NB4 (cell line): ENCODE measurements around the gene SLC16A13.

Experiments used
- POLR2A ChIP-seq: IDR thresholded peaks from 2 replicates; pipeline ENCODE4 v1.6.1; 2011; ENCODE audit warnings: mild to moderate bottlenecking; ENCODE audit not compliant: insufficient read length; ENCODE audit errors: extremely low read depth
- TF ChIP-seq, protein P1 (sequence below): IDR thresholded peaks from one replicate; pipeline ENCODE4 v1.5.1; 2012; ENCODE audit warnings: low read depth, low read length
- TF ChIP-seq, protein P2 (sequence below): IDR thresholded peaks from 2 replicates; pipeline ENCODE4 v1.6.1; 2011; ENCODE audit warnings: low read depth, low read length

DNA sequence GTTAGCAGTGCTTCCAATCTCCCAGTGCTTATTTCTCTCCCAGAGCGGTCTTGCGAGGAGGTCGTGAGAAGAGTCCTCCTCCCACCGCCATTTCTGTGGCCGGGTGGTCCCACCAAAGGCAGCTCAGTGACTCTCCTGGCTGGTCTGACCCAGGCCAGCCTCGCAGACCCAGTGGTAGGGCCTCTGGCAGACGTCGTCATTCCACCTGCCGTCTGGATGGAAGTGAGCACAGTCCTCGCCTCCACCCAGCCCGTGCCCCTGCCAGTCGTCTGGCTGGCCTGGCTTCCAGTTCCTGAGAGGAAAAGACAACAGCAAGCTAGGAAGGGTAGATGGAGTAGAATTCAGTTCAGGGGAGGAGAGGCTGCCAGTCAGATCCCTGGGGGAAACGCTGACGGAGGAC lies 39.1 kb downstream of the SLC16A13 start:
- TF ChIP-seq, protein P1, sequence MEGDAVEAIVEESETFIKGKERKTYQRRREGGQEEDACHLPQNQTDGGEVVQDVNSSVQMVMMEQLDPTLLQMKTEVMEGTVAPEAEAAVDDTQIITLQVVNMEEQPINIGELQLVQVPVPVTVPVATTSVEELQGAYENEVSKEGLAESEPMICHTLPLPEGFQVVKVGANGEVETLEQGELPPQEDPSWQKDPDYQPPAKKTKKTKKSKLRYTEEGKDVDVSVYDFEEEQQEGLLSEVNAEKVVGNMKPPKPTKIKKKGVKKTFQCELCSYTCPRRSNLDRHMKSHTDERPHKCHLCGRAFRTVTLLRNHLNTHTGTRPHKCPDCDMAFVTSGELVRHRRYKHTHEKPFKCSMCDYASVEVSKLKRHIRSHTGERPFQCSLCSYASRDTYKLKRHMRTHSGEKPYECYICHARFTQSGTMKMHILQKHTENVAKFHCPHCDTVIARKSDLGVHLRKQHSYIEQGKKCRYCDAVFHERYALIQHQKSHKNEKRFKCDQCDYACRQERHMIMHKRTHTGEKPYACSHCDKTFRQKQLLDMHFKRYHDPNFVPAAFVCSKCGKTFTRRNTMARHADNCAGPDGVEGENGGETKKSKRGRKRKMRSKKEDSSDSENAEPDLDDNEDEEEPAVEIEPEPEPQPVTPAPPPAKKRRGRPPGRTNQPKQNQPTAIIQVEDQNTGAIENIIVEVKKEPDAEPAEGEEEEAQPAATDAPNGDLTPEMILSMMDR: no peak
- TF ChIP-seq, protein P2, sequence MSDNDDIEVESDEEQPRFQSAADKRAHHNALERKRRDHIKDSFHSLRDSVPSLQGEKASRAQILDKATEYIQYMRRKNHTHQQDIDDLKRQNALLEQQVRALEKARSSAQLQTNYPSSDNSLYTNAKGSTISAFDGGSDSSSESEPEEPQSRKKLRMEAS: no peak
- no peak for TF ChIP-seq POLR2A
